Measurements from ENCODE around the gene KCNJ5. TPM values are rescaled to one million over a fixed set of nuclear protein-coding genes. Genes with fewer than 3 reads are reported as not detected.

KCNJ5 gene
- total RNA-seq, 1 experiment from 2014 or later, result 0.22 TPM

GRCh38 chr11:128897826-128898225 is 6.7 kb downstream of the KCNJ5 start:
- peaks cover 93% of the 10 kb centered on the region for H3K27me3 Mint-ChIP-seq (ENCODE audit: low read depth)
- CTCF ChIA-PET, result no interaction called here

GRCh38 chr11:128898580-128899344 is 7.6 kb downstream of the KCNJ5 start:
- Mint-ChIP-seq H3K4me1 (peaks cover 27% of the 10 kb centered on the region), H3K36me3 (no peaks in the 10 kb centered on the region), H3K27ac (no peak overlapping the region), H3K27me3 (ENCODE audit: low read depth) (peaks cover 93% of the 10 kb centered on the region), H3K9me3 (no peaks in the 10 kb centered on the region), H3K4me3 (no peak overlapping the region)
- no peak for DNase-seq (ENCODE audit: low spot score)
- ChIA-PET CTCF (interaction anchor here (1.0 kb wide), 1 partner anchor 11 kb away, joined by 3 read pairs; no protein-coding TSS in a partner anchor), POLR2A (no interaction called here)
- TF ChIP-seq SP1 (CRISPR knock-in tag; conservative IDR thresholded peaks at IDR 0.05) (no peak), GRHL2 (CRISPR knock-in tag; IDR thresholded peaks at IDR 0.05; ENCODE audit: insufficient replicate concordance, severe bottlenecking) (no peak), ATF2 (CRISPR knock-in tag; IDR thresholded peaks at IDR 0.05; ENCODE audit: borderline replicate concordance, low read depth) (no peak), TCF7 (CRISPR knock-in tag; IDR thresholded peaks at IDR 0.05; ENCODE audit: low read depth) (no peak), E2F1 (CRISPR knock-in tag; IDR thresholded peaks at IDR 0.05) (no peak), ESRRA (CRISPR knock-in tag; IDR thresholded peaks at IDR 0.05; ENCODE audit: borderline replicate concordance) (no peak), ZNF396 (CRISPR knock-in tag; IDR thresholded peaks at IDR 0.05; ENCODE audit: borderline replicate concordance) (no peak), E2F4 (CRISPR knock-in tag; IDR thresholded peaks at IDR 0.05; ENCODE audit: borderline replicate concordance, low read depth) (no peak), ZBTB43 (CRISPR knock-in tag; IDR thresholded peaks at IDR 0.05) (no peak), ELF4 (CRISPR knock-in tag; IDR thresholded peaks at IDR 0.05; ENCODE audit: low read depth) (no peak), ZBTB21 (CRISPR knock-in tag; IDR thresholded peaks at IDR 0.05; ENCODE audit: borderline replicate concordance) (no peak), CDX4 (CRISPR knock-in tag; IDR thresholded peaks at IDR 0.05; ENCODE audit: borderline replicate concordance) (no peak), KAT7 (CRISPR knock-in tag; IDR thresholded peaks at IDR 0.05; ENCODE audit: borderline replicate concordance) (no peak), ATF6 (CRISPR knock-in tag; IDR thresholded peaks at IDR 0.05) (no peak)
- no peak for ATAC-seq

More at GRCh38 chr11:128897826-128898225, 6.7 kb downstream of the KCNJ5 start:
- Mint-ChIP-seq H3K36me3 (no peaks in the 10 kb centered on the region), H3K9me3 (no peaks in the 10 kb centered on the region), H3K27ac (no peak overlapping the region), H3K4me3 (no peak overlapping the region), H3K4me1 (peaks cover 18% of the 10 kb centered on the region)
- TF ChIP-seq TEAD1 (CRISPR knock-in tag; IDR thresholded peaks at IDR 0.05), result no peak
- no peak for TF ChIP-seq ATF6 (CRISPR knock-in tag; IDR thresholded peaks at IDR 0.05)
- no peak for ATAC-seq
- DNase-seq (ENCODE audit: low spot score), result no peak
- POLR2A ChIA-PET, result no interaction called here

Data from WTC11 (cell line).